Stimulated activated CD4-positive, alpha-beta T cell treated with anti-CD3 and anti-CD28 coated beads, TNF-alpha, amount 100 ng/mL, for 48 hours (primary cell): ENCODE data around the gene ZNF483.
"Not testable (repeated sequence)": the region's sequence is repeated elsewhere in the genome, so short reads cannot be mapped to it uniquely, and the experiment has no call there.

Source experiments
- DNase-seq, 3 donors: peaks; one replicate each; pipeline ENCODE4 v3.0.0-alpha.2; 2020; ENCODE audit warnings: low read depth in 3 of 3

ZNF483 gene

DNA sequence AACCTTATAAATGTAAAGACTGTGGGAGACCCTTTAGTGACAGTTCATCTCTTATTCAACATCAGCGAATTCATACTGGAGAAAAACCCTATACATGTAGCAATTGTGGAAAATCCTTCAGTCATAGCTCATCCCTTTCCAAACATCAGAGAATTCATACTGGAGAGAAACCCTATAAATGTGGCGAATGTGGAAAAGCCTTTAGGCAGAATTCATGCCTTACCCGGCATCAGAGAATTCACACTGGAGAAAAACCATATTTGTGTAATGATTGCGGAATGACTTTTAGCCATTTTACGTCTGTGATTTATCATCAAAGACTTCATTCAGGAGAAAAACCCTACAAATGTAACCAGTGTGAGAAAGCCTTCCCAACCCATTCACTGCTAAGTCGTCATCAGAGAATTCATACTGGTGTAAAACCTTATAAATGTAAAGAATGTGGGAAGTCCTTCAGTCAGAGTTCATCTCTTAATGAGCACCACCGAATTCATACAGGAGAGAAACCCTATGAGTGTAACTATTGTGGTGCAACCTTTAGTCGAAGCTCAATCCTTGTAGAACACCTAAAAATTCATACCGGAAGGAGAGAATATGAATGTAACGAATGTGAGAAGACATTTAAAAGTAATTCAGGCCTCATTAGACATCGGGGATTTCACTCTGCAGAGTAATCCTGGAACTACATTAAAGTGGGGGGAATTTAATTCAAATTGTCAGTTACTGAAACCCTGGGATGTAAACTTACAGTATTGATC is 17.7 kb downstream of the ZNF483 start:
- DNase-seq, result no peak

DNA sequence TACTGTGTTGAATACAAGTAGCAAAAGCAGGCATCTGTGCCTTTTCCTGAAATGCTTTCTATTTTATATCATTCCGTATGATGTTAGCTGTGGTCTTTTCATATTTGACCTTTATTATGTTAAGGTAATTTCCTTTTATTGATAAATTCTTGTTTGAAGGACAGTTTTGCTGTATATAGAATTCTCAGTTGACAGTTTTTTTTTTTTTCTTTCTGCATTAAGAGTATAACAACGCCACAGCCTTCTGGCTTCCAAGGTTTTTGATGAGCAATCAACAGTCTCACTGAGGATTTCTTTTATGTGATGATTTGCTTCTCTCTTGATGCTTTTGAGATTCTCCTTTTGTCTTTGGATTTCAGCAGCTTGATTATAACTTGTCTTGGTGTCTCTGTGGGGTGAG is 23.6 kb downstream of the ZNF483 start:
- no peak for DNase-seq

DNA sequence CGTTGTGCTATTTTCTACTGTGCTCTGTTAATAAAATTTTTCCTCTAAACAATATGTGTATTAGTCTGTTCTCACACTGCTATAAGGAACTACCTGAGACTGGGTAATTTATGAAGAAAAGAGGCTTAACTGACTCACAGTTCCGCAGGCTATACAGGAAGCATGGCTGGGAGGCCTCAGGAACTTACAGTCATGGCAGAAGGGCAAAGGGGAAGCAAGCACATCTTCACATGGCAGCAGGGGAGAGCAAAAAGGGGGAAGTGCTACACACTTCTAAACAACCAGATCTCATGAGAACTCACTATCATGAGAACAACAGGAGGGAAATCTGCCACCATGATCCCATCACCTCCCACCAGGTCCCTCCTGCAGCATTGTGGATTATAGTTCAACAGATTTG is 30.4 kb downstream of the ZNF483 start:
- not testable (repeated sequence) for DNase-seq

DNA sequence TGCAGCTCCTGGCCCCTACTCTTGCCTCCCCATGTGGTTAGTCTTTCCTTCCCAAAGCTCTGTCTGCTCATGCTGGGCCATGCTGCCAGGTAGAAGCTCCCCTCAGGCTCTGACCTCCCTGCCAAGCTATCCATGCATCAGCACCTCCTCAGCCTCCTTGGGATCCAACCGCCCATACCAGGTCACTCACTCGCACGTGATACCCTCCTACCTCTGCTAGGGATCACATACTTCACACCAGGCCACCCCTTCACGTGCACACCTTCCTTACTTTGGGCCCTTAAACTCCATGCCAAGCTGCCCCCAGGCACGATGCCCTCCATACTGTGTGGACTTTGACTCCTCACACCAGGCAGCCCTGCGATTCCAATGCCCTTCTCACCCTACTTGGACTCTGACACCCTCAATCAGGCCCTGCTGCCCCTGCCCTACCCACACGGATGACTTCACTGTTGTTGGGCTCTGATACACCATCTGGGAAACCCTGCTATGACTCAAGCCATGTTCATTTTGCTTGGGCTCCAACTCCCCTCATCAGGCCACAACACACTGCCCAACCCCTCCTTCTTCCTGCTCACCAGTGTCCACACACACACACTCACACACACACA is 34.1 kb downstream of the ZNF483 start:
- no peak for DNase-seq

DNA sequence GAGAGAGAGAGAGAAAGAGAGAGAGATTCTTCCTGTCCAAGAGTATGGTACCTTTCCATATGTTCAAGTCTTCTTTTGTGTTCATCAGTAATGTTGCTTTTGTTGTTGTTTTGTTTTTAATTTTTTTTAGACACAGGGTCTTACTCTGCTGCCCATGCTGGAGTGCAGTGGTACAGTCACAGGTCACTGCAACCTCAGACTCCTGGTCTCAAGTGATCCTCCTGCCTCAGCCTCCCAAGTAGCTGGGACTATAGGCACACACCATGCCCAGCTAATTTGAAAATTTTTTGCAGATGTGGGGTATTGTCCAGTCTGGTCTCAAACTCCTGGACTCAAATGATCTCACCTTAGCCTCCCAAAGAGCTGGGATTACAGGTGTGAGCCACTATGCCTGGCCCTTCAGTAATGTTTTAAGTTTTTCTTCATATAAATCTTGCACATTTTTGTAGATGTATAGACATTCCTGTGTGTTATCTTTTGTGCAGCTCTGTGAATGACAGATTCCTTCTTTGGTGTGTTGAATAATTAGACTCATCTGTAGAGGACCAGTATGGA is 36.3 kb downstream of the ZNF483 start:
- no peak for DNase-seq

DNA sequence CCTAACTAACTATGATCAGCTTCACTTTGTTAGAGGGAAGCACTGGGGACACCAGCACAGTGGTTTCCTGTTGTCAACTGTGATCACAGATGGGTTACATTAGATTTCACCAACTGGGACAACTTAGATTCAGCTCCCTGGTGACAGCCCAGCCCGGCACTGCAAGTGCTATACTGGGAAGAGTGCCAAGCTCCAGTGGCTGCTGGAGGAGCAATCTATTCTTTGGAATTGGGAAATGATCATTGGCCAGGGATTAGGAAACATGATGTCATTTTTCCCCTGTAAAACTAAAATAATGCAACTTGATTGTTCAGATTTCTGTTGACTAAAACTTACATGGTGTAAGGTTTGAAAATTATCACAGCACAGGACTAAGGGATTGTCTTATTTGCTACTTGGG is 41.3 kb downstream of the ZNF483 start:
- DNase-seq, result no peak

DNA sequence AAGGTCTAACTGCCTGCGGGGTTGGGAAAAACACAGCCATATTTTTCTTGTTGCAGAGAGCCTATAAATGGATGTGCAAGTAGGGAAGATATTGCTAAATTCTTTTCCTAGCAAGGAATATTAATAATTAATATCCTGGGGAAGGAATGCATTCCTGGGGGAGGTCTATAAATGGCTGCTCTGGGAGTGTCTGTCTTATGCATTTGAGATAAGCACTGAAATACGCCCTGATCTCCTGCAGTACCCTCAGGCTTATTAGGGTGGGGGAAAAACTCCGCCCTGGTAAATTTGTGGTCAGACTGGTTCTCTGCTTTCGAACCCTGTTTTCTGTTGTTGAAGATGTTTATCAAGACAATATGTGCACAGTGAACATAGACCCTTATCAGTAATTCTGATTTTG is 43.1 kb downstream of the ZNF483 start:
- not testable (repeated sequence) for DNase-seq

DNA sequence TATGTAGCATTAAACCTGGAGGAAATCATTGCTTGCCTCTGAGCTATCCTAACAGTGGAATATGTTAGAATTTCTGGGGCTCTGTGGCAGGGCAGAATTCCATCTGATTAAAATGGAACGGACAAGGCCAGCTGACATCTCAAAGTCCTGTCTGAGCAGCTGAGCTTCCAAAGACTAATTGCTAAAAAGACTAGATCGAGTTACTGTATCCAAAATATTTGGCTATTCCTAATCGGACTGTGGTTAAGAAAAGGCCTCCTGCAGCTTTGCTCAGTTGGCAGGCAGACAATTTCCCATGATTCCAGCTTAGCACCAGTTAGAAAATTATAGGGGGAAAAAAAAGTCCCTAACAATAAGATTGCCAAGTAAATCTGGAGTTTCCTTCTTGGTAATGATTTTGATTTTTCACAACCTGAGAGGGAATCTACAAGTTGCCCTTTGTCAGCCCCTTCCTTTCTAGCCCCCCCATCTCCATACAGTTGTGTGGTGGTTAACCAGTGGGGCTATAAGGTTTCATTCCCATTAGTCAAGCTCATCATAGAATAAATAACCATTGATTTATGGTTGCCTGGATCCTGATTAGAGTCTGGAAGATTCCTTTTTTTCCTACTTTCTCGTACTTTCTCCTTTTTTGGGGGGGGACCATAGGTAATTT is 48.1 kb downstream of the ZNF483 start:
- DNase-seq, result no peak

DNA sequence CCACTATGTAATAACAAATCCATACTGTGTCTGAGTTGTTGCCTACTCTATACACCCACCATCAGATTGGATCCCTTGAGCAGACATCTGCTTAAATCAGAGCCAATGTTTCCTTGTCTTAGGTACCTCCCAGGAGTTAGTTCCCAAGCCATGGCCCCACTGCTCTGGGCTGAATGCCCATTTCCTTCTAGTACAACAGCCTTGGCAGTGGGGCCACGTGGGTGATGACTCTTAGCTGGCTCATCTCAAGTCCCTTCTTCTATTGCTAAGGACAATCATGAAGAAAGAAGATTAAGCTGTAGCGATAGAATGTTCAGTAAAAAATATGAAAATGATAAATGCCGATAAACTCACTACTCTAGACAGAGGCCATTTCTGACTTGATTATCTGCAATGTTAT is 57.9 kb downstream of the ZNF483 start:
- DNase-seq, result no peak

DNA sequence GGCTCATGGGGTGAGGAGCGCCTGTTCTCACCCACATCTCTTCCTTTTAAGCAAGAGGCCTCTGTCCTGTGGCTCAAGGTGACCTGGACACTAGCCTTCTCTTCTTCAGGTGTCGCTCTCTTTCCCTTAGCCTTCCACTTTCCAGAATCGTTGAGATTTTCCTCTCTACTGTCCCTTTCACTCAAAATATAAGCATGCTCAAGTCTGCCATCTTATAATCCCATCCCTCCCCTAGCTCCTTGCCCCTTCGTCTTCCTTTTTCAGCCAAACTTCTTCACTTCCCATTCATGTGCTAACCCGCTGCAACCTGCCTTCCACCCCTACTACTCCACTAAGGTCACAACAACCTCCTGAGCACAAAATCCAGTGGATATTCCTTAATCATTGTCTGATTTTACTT is 61.4 kb downstream of the ZNF483 start:
- DNase-seq, result no peak

DNA sequence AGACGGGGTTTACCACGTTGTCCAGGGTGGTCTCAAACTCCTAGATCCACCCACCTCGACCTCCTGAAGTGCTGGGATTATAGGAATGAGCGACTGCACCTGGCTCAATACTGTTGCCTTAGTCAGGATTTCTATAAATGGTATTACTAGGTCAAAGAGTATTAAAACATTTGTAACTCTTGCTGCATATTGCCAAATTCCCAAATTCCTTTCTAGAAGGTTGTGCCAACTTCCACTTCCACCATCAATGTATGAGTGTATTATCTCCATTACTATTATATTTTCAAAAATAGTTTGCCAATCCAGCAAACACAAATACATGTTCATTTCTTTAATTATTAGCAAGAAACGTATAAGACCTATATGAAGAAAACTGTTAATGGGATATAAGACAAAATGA is 63.9 kb downstream of the ZNF483 start:
- DNase-seq, result no peak

DNA sequence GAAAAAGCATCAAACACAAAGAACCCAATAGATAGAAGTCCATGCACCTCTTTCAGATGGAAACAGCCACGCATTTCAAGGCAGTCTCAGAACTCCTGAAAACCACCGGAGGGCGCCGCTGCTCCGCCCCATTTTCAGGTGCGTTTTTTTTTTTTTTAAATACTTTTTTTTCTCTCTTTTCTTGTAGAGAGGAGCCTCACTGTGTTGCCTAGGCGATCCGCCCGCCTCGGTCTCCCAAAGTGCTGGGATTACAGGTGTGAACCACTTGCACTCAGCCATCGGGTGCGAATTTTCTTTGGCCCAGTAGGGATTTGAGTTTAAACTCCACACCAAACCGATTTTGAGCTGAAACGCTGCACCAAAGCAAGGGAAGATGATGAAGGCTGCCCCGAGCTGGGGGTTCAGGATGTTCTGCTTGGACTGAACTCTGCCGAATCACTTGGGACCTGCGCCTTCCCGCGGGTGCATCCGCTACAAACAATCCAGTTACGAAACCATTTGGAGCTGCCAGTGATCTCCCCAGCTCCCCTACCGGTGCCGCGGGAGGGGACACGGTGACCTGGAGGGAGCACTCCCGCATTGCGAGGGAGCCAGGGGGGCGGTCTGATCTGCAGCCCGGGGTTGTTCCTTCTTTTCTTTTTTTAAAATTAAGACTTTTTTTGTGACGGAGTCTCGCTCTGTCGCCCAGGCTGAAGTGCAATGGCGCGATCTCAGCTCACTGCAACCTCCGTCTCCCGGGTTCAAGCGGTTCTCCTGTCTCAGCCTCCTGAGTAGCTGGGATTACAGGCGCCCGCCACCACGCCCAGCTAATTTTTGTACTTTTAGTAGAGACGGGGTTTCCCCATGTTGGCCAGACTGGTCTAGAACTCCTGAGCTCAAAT is 73.1 kb downstream of the ZNF483 start:
- DNase-seq, result peak; percentile 18 to 38 (median 32)

DNA sequence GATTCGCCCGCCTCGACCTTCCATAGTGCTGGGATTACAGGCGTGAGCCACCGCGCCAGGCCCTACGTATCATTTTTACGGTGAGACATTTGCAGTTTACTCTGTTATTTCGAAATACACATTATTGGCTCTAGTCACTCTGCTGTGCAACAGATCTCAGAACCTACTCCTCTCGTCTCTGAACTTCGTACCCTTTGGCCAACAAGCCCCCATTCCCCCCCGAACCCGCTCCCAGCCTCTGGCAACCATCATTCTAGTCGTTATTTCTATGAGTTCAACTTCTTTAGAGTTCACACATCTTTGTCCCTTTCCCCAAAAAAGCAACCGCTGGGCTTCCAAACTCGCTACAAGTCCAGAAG is 73.7 kb downstream of the ZNF483 start:
- no peak for DNase-seq

DNA sequence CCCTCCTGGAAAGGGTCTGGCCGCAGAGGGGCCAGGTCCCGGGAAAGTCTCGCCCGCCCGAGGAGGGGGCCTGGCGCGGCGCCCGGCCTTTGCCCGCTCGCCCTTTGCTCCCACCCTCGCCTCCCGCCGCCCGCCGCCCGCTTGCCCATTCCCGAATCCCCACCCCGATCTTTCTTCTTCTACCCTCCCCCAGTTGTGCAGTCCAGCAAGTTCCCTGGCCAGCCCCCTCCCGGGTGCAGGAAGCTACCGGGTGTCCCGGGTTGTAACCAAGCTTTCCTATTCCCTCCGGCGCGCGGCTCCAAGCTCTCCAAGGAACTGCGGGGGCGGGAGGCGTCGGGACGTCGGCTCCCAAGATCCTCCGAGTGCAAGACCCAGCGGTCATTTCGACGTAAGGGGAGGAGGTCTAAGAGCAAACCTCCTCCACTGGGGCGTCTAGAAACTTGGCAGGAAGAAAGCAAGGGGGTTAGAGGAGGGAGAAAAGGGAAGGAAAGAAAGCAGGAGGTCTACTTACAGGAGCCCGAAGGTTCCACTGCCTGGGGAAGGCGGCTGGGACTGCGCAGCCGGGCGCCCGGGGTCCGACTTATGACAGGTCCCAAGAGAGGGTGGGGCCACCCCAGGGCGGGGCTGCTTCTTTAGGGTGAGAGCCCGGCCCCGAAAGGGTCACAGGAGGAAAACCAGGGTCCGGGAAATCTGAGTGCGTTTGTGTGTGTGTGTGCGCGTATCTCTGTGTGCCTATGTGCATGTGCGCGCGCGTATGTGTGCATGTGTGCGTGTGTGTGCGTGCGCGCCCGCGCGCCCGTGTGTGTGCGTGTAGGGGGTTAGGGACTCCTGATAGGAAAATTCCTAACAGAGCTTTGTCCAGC is 74.3 kb downstream of the ZNF483 start, which contains the start of gene PTGR1:
Gene PTGR1 (minus strand): TSS at position 556 of the 863 bp plus-strand sequence. CDS start 2,225 bp downstream, outside the sequence.
- DNase-seq, result peak in 1 of 3 donors; percentile 1

DNA sequence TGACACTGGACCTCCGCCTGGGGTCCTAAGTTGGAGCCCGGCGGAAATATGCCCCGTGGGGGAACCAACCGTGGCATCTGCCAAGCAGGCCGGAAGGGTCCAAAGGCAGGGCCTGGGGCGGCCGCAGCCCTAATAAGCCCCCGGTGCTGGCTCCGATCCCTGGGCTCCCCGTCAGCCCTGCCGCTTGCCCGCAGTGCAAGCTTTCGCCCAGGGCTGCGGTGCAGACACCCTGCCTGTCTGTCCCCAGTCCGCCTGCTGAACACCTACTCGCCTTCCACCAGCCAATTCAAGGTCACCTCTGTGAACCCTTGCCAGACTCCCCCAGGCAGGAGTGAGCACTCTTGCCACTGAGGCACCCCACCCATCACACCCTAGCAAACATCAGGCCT is 75.0 kb downstream of the ZNF483 start:
- no peak for DNase-seq

DNA sequence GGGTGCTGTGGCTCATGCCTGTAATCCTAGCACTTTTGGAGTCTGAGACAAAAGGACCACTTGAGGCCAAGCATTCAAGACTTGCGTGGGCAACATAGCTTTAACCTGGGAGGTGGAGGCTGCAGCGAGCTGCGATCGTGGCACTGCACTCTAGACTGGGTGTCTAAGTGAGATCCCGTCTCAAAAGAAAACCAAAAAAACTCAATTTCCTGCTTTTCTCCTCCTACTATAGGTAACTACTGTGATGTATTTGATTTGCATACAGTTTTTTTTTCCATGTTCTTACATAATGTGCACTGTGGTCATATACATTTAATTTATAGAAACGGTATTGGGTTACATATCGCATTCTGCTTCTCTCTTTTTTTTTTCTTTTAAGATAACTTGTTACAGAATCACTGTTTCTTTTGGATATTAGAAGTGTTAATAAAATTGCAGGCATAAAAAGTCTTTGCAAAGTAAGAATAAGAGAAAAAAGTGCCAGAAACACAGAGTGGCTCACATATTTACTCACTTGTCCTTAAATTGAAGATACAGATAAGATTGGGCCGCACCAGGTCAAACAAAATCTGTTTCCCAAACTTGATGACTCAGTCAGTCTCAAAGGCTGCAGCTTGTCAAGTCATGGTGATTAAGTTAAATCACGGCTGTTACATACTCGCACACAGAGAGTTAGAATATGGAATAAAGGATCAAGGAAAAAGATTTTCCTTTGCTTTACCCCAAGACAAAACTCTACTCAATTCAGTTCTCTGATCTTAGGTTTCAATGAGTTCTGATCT is 76.4 kb downstream of the ZNF483 start:
- no peak for DNase-seq

DNA sequence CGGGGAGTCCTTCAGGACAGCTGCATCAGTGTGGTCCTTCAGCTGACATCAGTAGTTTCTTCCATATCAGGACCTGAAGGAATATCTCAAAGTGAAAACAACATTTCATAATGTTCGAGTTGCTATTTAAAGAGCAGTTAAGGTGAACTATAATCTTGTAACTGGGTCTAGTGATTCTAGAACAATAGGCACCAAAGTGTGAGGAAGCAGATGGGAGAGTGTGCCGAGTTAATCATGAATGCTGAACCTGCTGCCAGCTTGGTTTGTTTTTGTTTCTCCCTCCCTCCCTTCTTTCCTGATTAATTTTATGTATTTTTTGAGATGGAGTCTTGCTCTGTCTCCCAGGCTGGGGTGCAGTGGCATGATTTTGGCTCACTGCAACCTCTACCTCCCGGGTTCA is 78.1 kb downstream of the ZNF483 start:
- DNase-seq, result no peak

DNA sequence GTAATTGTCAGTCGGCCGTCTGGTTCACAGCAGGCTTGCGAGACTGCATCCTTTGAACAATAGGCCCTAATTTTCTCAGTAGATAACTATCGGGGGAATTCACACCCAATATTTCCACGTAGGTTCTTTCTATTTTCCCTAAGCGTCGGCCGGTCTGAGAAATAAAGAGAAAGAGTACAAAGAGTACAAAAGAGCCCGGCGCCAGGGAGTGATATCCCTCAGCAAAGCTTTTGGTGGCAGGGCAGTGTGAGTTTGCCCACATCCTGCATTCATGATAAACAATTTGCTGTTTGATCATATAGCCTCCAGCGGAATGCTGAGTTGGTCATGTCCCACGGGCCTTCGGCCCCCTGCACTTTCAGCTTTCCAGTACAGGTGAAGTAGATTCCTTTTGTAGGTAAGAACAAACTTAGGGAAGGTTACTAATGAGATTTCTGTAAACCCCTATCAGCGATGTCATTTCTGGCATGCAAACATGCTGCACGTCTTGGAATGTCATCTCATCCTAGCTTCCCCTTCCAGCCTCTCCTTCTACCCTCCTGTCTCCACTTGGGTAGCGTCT is 79.2 kb downstream of the ZNF483 start:
- DNase-seq, result no peak

DNA sequence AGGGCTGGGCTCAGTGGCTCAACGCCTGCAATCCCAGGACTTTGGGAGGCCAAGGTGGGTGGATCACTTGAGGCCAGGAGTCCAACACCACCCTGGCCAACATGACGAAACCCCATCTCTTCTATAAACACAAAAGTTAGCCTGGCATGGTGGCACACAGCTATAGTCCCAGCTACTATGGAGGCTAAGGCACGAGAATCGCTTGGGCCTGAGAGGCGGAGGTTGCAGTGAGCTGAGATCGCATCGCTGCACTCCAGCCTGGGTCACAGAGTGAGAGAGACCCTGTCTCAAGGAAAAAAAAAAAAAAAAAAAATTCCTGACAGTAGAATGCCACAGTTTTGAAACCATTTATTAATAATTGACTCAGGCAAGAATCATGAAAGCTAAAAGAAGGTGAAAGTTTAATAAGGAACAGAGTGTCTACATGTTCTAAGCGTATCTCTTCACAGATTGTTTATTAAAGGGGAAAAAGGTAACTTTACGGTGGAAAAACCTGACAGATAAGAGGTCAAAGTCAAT is 80.1 kb downstream of the ZNF483 start:
- no peak for DNase-seq
